Measurements from ENCODE around the gene NDST3. TPM values are rescaled to one million over a fixed set of nuclear protein-coding genes. Genes with fewer than 3 reads are reported as not detected.
A peak's percentile ranks its signal among the peaks of the same experiment; 100 is the strongest.

The NDST3 gene
- total RNA-seq, 1 donor from 2014 or later = 0.49 TPM

DNA sequence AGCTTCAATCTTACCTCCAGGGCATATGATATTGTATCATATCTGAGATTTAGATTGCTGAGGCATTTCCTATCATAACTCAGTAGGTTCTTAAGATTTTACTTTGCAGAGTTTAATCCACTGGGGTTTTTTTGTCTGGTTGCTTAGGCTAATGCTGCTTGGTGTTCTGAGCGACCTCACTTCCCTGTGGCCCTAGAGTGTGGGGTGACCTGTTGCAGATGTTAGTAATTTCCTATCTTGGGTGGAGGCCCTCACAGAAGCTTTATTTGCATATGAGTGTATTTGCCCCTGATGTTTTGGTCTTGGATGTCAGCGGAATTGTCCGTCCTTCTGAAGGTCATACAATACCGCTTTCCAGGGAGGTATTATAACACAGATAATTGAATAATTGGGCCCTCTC is 137.1 kb downstream of the NDST3 start:
- Histone ChIP-seq H3K9me3 (ENCODE audit: low read depth) (no peaks in the 10 kb centered on the region), H2AFZ (replicated peaks) (peak overlapping the region; percentile 32), H4K20me1 (ENCODE audit: low read depth) (no peaks in the 10 kb centered on the region), H3K4me3 (no peak overlapping the region), H3K27me3 (no peaks in the 10 kb centered on the region), H3F3A (ENCODE audit: low read depth) (no peaks in the 10 kb centered on the region), H3K4me2 (no peak overlapping the region), H3K9ac (no peak overlapping the region), H3K36me3 (no peaks in the 10 kb centered on the region), H3K79me2 (ENCODE audit: low read depth) (no peaks in the 10 kb centered on the region), H3K27ac (no peak overlapping the region), H3K4me1 (no peaks in the 10 kb centered on the region)
- H3K4me3 Mint-ChIP-seq = no peak overlapping the region
- H3K27ac Mint-ChIP-seq = no peak overlapping the region
- H3K9me3 Mint-ChIP-seq = peaks cover 4% of the 10 kb centered on the region
- TF ChIP-seq EZH2phosphoT487 (IDR thresholded peaks at IDR 0.05) (no peak), EZH2 (IDR thresholded peaks at IDR 0.05) (no peak)
- TF ChIP-seq, protein P1, sequence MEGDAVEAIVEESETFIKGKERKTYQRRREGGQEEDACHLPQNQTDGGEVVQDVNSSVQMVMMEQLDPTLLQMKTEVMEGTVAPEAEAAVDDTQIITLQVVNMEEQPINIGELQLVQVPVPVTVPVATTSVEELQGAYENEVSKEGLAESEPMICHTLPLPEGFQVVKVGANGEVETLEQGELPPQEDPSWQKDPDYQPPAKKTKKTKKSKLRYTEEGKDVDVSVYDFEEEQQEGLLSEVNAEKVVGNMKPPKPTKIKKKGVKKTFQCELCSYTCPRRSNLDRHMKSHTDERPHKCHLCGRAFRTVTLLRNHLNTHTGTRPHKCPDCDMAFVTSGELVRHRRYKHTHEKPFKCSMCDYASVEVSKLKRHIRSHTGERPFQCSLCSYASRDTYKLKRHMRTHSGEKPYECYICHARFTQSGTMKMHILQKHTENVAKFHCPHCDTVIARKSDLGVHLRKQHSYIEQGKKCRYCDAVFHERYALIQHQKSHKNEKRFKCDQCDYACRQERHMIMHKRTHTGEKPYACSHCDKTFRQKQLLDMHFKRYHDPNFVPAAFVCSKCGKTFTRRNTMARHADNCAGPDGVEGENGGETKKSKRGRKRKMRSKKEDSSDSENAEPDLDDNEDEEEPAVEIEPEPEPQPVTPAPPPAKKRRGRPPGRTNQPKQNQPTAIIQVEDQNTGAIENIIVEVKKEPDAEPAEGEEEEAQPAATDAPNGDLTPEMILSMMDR (IDR thresholded peaks at IDR 0.05) = no peak
- no peak for DNase-seq (ENCODE audit: low spot score)
- H3K36me3 Mint-ChIP-seq = no peaks in the 10 kb centered on the region
- H3K27me3 Mint-ChIP-seq (ENCODE audit: insufficient read depth, low read depth) = no peaks in the 10 kb centered on the region
- peaks cover 3% of the 10 kb centered on the region for H3K4me1 Mint-ChIP-seq

DNA sequence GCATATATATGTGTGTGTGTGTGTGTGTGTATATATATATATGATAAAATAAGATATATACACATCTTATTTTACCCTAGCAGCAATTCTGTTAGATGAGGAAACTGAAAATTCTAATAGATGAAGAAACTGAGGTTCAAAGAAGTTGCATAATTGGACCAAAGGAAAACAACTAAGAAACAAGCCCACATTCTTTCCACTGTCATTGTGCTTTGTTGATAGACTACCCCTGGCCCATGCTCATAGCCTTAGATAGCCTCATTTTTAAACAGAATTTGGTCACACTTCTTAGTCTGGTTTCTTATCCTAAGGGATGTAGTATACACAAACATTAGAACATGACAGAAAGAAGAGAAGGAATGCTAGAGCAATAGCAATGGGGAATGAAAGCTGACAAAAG is 138.8 kb downstream of the NDST3 start:
- Histone ChIP-seq H3K4me1 (no peaks in the 10 kb centered on the region), H3K4me2 (no peak overlapping the region), H3K79me2 (ENCODE audit: low read depth) (no peaks in the 10 kb centered on the region), H3K4me3 (no peak overlapping the region), H3F3A (ENCODE audit: low read depth) (no peaks in the 10 kb centered on the region), H3K36me3 (no peaks in the 10 kb centered on the region), H3K27ac (no peak overlapping the region), H2AFZ (replicated peaks) (no peak overlapping the region), H3K27me3 (no peaks in the 10 kb centered on the region), H3K9me3 (ENCODE audit: low read depth) (no peaks in the 10 kb centered on the region), H4K20me1 (ENCODE audit: low read depth) (no peaks in the 10 kb centered on the region), H3K9ac (no peak overlapping the region)
- Mint-ChIP-seq H3K4me1 (peaks cover 3% of the 10 kb centered on the region), H3K4me3 (no peak overlapping the region), H3K36me3 (no peaks in the 10 kb centered on the region), H3K9me3 (no peaks in the 10 kb centered on the region), H3K27ac (no peak overlapping the region), H3K27me3 (ENCODE audit: insufficient read depth, low read depth) (no peaks in the 10 kb centered on the region)
- DNase-seq (ENCODE audit: low spot score) = no peak
- TF ChIP-seq, protein P1 (IDR thresholded peaks at IDR 0.05) = no peak
- TF ChIP-seq EZH2phosphoT487 (IDR thresholded peaks at IDR 0.05) = no peak
- TF ChIP-seq EZH2 (IDR thresholded peaks at IDR 0.05) = no peak

DNA sequence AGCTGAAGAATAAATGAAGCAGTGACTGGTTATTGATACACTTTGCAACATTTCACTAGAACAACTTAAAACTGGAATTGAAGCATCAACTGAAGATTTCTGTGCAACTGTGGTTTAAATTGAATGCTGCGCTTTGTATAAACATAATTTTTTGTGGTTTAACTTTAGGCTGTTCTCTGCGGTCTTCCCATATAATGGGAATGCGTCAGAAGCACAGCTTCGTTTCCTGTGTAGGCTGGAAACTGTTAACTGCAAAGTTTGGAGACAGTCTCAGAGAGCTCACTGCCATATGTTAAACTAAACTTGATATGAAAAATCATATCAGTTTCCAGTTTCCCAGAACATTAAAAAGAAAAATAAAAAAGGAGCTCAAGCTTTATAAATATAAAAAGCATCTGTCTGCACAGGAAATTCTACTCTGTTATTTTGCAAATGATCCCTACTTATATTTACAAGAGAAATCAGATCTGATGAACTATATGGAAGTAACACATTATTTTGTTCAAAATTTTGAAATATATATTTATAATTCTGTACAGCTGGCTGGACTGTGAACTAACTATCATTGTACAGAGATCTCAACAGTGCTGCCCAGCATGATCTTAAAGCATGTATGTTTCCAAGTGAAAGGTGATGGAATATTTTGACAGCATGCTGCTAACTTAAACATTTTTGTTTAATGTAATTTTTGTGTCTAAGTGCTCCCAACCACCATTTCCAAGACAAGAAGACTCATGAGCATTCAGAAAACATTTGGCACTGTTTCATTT is 139.9 kb downstream of the NDST3 start:
- Histone ChIP-seq H4K20me1 (ENCODE audit: low read depth) (no peaks in the 10 kb centered on the region), H3K27me3 (no peaks in the 10 kb centered on the region), H3K9me3 (ENCODE audit: low read depth) (no peaks in the 10 kb centered on the region), H2AFZ (replicated peaks) (no peak overlapping the region), H3K4me1 (no peaks in the 10 kb centered on the region), H3K4me3 (no peak overlapping the region), H3K79me2 (ENCODE audit: low read depth) (no peaks in the 10 kb centered on the region), H3K36me3 (no peaks in the 10 kb centered on the region), H3F3A (ENCODE audit: low read depth) (no peaks in the 10 kb centered on the region), H3K9ac (no peak overlapping the region), H3K4me2 (no peak overlapping the region), H3K27ac (no peak overlapping the region)
- Mint-ChIP-seq H3K27me3 (ENCODE audit: insufficient read depth, low read depth) (no peaks in the 10 kb centered on the region), H3K4me3 (no peak overlapping the region), H3K36me3 (no peaks in the 10 kb centered on the region), H3K27ac (no peak overlapping the region), H3K9me3 (no peaks in the 10 kb centered on the region), H3K4me1 (peaks cover 3% of the 10 kb centered on the region)
- TF ChIP-seq EZH2 (IDR thresholded peaks at IDR 0.05) (no peak), EZH2phosphoT487 (IDR thresholded peaks at IDR 0.05) (no peak)
- TF ChIP-seq, protein P1 (IDR thresholded peaks at IDR 0.05) = no peak
- DNase-seq (ENCODE audit: low spot score) = no peak

All from neural progenitor cell (in vitro differentiated cells).